CD4-positive, CD25-positive, alpha-beta regulatory T cell (primary cell): ENCODE data around the gene DAGLA. TPM values are rescaled to one million over a fixed set of nuclear protein-coding genes. Genes with fewer than 3 reads are reported as not detected.

Source experiments
- ATAC-seq, 2 donors: fragments of 150-1000 bp; cut with Tn5 transposase; one replicate each; pipeline ENCODE4 v1.10.0; 2021; ENCODE audit warnings: low read depth in 2 of 2, moderate number of reproducible peaks in 2 of 2, moderate library complexity in 1 of 2
- DNase-seq, 3 donors: peaks; one replicate each; pipeline versions ENCODE4 v3.0.0 to v3.0.0-alpha.2; 2012 to 2022; ENCODE audit warnings: mixed read lengths in 1 of 3
- H3K27ac ChIP-seq: one replicate; pipeline ENCODE4 v1.7.0; 2013; ENCODE audit warnings: mild to moderate bottlenecking, low read length; ENCODE audit not compliant: insufficient read depth, poor library complexity, severe bottlenecking
- H3K27me3 ChIP-seq: one replicate; pipeline ENCODE4 v1.7.0; 2013; ENCODE audit warnings: low read length; ENCODE audit not compliant: control insufficient read depth, insufficient read depth
- H3K36me3 ChIP-seq: one replicate; pipeline ENCODE4 v1.7.0; 2013; ENCODE audit warnings: mild to moderate bottlenecking, low read length, moderate library complexity; ENCODE audit not compliant: control insufficient read depth, insufficient read depth
- H3K4me1 ChIP-seq: 2 replicates; pipeline ENCODE4 v1.7.0; 2013; ENCODE audit warnings: mild to moderate bottlenecking, low read length; ENCODE audit not compliant: insufficient read depth, control insufficient read depth, poor library complexity, severe bottlenecking
- H3K4me3 ChIP-seq: one replicate; pipeline ENCODE4 v1.7.0; 2013; ENCODE audit warnings: low read depth, mild to moderate bottlenecking, low read length, moderate library complexity
- H3K9me3 ChIP-seq, 2 experiments: 1 replicate in 1 of 2; 2 replicates in 1 of 2; pipeline ENCODE4 v1.7.0; 2013; ENCODE audit warnings: low read length in 2 of 2, mild to moderate bottlenecking in 1 of 2, moderate library complexity in 1 of 2; ENCODE audit not compliant: control insufficient read depth in 2 of 2
- H3K27ac Mint-ChIP-seq, 3 donors: one replicate each; pipeline ENCODE4 v1.8.0; 2020 to 2022; ENCODE audit warnings: mild to moderate bottlenecking in 3 of 3, mixed read lengths in 3 of 3, moderate library complexity in 2 of 3
- H3K27me3 Mint-ChIP-seq: one replicate; pipeline ENCODE4 v1.8.0; 2022; ENCODE audit warnings: mild to moderate bottlenecking, mixed read lengths
- H3K36me3 Mint-ChIP-seq: one replicate; pipeline ENCODE4 v1.8.0; 2020; ENCODE audit warnings: mixed read lengths
- H3K4me1 Mint-ChIP-seq, 4 donors: one replicate each; pipeline ENCODE4 v1.8.0; 2020 to 2022; ENCODE audit warnings: mixed read lengths in 4 of 4, mild to moderate bottlenecking in 1 of 4
- H3K4me3 Mint-ChIP-seq, 4 donors: one replicate each; pipeline ENCODE4 v1.8.0; 2020 to 2022; ENCODE audit warnings: mild to moderate bottlenecking in 4 of 4, mixed read lengths in 4 of 4, moderate library complexity in 3 of 4
- H3K9me3 Mint-ChIP-seq, 7 donors: one replicate each; pipeline ENCODE4 v1.8.0; 2020 to 2022; ENCODE audit warnings: mixed read lengths in 7 of 7, mild to moderate bottlenecking in 3 of 7, moderate library complexity in 2 of 7
- polyA plus RNA-seq, 4 donors: library from polyadenylated mRNA; unstranded; fragments of 300-500 nt; fragmentation: Illumina TruSeq; gene quantifications; one replicate each; pipeline ENCODE4 v1.2.3, GENCODE V29; 2021
- total RNA-seq: library from RNA; stranded (reverse); gene quantifications from one replicate; pipeline ENCODE4 v1.2.3, GENCODE V29; 2022

Gene DAGLA
- total and polyA plus RNA-seq, 5 donors from 2014 or later = 0.08 to 0.94 (median 0.10) TPM; not detected in 2

DNA sequence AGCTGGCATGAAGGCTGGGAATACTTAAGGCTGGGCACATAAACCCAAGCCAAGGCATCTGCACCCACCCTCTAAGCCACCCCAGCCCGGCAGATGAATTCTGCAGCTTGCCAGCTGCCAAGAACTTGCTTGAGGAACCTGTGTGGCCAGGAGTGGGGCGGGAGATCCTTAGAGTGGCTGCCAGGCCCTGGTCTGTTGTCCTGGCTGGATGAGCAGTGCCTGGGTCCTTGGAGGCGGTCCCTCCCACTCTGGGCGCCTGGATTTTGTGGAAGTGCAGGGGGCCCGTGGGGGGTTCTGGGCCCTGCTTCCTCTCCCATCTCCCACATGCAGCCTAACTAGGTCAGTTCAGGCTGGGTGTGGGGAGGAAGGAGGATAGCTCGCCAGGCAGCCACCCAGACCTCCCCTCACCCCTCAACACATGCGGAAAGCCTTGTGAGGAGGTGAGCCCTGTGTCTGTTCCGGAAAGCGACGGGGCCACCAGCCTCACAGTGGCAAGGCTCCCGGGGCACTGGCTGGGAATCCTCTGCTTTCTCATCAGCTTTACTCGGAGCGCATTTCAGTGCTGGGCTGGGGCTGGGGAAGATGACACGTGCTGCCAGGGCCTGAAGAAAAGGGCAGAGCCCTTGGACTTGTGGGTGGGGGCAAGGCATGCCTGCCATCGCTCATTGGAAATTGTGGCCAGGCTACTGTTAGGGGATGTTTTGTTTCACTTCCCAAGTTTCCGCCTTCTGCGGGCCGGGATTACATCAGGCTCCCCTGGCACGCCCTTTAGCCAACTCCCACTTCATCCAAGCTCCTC lies 8.4 kb downstream of the DAGLA start:
- Histone ChIP-seq H3K36me3 (no peaks in the 10 kb centered on the region), H3K9me3 (no peaks in the 10 kb centered on the region), H3K4me1 (peaks cover 22% of the 10 kb centered on the region), H3K27ac (no peak overlapping the region), H3K4me3 (no peak overlapping the region), H3K27me3 (no peaks in the 10 kb centered on the region)
- ATAC-seq (no peak), DNase-seq (no peak)
- H3K9me3 Mint-ChIP-seq = peaks cover 0 to 2% (median 0%) of the 10 kb centered on the region in 7 donors
- no peak overlapping the region for H3K4me3 Mint-ChIP-seq
- H3K4me1 Mint-ChIP-seq = peaks cover 0 to 8% (median 0%) of the 10 kb centered on the region in 4 donors
- H3K27me3 Mint-ChIP-seq = peaks cover 22% of the 10 kb centered on the region
- H3K36me3 Mint-ChIP-seq = no peaks in the 10 kb centered on the region
- H3K27ac Mint-ChIP-seq = peak overlapping the region in 1 of 3 donors; percentile 77

DNA sequence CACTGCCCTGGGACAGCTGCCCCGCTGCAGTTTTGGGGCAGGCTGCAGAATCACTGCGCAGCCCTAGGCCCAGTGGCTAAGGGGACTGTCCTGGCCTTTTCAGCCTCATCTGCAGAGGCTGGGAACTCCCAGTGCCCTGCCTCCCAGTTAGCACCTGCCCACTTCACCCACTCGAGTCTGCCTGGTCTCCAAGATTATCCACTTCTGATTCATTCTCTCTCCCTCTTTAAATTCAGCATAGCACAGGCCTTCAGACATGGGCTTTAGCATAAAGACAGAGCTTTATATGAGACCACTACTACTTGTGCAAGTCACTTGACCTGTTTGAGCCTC lies 8.9 kb downstream of the DAGLA start:
- H3K27me3 Mint-ChIP-seq = peaks cover 24% of the 10 kb centered on the region
- Histone ChIP-seq H3K27ac (no peak overlapping the region), H3K4me3 (no peak overlapping the region), H3K27me3 (no peaks in the 10 kb centered on the region), H3K4me1 (peaks cover 16% of the 10 kb centered on the region), H3K9me3 (no peaks in the 10 kb centered on the region), H3K36me3 (no peaks in the 10 kb centered on the region)
- H3K27ac Mint-ChIP-seq = no peak overlapping the region
- no peak for DNase-seq
- peaks cover 0 to 2% (median 0%) of the 10 kb centered on the region in 7 donors for H3K9me3 Mint-ChIP-seq
- H3K36me3 Mint-ChIP-seq = no peaks in the 10 kb centered on the region
- H3K4me1 Mint-ChIP-seq = peaks cover 0 to 8% (median 0%) of the 10 kb centered on the region in 4 donors
- H3K4me3 Mint-ChIP-seq = peak overlapping the region in 1 of 4 donors; percentile 13
- no peak for ATAC-seq

DNA sequence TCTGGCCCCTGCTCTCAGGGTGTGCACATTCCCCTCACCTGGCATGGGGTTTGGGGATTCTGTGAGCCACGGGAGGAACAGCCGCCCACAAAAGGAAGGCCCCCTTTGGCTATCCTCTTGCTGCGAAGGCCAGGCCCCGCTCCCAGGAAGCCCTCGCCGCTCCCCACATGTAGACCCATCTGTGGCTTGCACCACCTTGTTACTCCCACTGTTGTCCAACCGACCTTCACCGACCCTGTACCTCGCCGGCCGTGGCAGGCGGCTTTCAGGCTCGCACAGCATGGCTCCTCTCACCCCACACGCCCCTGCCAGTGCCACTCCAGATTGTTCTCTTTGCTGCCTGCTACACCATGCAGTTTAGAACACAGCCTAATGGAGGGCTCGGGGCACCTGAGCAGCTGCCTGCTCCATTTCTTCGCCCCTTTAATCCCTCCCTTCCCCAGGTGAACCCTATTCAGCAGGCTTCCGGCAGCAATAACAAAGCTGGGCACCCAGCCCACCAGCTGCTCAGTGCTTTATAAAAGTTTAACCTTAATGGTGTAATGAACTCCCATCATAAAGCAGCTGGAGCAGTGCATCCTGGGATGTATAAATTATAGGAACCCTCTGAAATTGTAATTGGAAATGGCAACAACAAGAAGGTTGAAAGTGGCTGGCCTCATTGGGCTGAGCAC lies 10.7 kb downstream of the DAGLA start:
- Histone ChIP-seq H3K27me3 (no peaks in the 10 kb centered on the region), H3K4me1 (peaks cover 8% of the 10 kb centered on the region), H3K9me3 (no peaks in the 10 kb centered on the region), H3K4me3 (no peak overlapping the region), H3K36me3 (no peaks in the 10 kb centered on the region), H3K27ac (no peak overlapping the region)
- DNase-seq = no peak
- peaks cover 0 to 2% (median 0%) of the 10 kb centered on the region in 7 donors for H3K9me3 Mint-ChIP-seq
- H3K4me1 Mint-ChIP-seq = peaks cover 0 to 8% (median 3%) of the 10 kb centered on the region in 4 donors
- no peak overlapping the region for H3K4me3 Mint-ChIP-seq
- H3K36me3 Mint-ChIP-seq = no peaks in the 10 kb centered on the region
- no peak overlapping the region for H3K27ac Mint-ChIP-seq
- H3K27me3 Mint-ChIP-seq = peaks cover 18% of the 10 kb centered on the region
- no peak for ATAC-seq

DNA sequence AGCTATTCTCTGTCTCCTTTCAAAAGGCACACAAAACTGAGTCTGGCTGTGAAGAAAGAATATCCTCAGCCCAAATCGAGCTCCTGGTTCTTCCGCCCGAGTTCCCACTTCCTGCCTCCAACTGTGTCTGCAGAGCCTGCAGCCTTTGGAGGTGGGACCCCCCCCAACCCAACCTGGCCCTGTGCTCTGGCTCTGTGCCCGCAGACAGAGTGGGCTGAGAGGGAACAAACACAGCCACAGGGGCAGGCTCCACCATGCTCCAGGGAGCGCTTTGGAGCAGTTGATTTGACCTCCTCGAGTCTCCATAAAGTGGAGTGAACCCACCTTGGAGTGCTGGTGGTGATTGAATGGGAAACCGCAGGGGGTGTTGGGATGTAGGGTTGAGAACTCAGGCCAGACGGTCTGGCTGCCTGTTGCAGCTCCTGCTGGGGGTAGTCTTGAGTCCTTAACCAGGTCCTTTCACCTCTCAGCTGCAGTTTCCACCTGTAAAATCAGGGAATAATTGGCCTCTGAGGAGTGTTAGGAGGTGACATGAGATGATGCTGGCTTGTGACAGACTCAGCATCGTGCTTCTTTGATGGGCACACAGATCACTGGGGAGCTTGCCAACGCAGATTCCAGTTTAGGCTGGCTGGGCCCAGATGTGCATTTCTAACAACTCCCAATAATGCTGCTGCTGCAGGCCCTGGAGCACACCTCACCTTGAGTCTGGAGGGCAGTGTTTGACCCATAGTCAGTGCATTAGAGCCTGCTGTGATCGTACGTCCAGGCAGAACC lies 11.4 kb downstream of the DAGLA start:
- peaks cover 0 to 2% (median 0%) of the 10 kb centered on the region in 7 donors for H3K9me3 Mint-ChIP-seq
- H3K4me1 Mint-ChIP-seq = peaks cover 0 to 10% (median 6%) of the 10 kb centered on the region in 4 donors
- ATAC-seq (no peak), DNase-seq (no peak)
- no peaks in the 10 kb centered on the region for H3K27me3 ChIP-seq
- no peak overlapping the region for H3K27ac ChIP-seq
- H3K4me3 ChIP-seq = no peak overlapping the region
- no peaks in the 10 kb centered on the region for H3K9me3 ChIP-seq
- peaks cover 14% of the 10 kb centered on the region for H3K27me3 Mint-ChIP-seq
- H3K36me3 Mint-ChIP-seq = no peaks in the 10 kb centered on the region
- no peaks in the 10 kb centered on the region for H3K36me3 ChIP-seq
- H3K4me1 ChIP-seq = peaks cover 14% of the 10 kb centered on the region
- H3K27ac Mint-ChIP-seq = no peak overlapping the region
- H3K4me3 Mint-ChIP-seq = no peak overlapping the region

DNA sequence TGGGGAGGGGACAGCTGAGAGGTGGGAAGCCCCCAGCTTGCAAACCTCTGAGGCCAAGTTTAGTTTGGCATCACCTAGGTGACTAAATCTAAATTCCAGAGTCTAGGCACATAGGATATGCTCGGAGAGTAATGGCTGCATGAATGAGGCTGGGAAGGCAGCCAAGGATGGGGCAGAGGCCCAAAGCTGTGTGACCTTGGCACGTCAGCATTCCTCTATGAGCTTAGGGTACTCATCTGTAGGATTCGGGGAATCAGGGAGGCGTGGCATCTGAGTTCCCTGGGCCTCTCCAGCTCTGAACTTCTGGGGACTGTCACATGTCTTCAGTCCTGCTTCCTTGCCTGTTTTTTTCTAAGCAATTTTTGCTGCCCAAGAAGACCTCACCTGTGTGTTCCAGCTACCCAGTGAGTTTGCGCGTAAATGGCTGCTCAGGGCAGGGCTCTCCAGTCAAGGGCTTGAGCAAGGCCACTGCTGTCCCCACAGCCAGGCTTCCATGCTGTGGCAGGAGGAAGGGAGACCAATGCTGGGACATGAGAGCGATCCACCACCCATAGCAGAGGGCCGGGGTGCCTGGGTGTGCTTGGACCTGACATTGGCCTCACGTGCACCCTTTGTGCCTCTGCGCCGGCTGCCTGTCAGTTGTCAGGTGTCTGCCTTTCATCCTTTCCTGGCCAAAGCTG lies 13.9 kb downstream of the DAGLA start:
- Histone ChIP-seq H3K4me1 (peaks cover 16% of the 10 kb centered on the region), H3K4me3 (no peak overlapping the region), H3K36me3 (no peaks in the 10 kb centered on the region), H3K27me3 (no peaks in the 10 kb centered on the region), H3K9me3 (no peaks in the 10 kb centered on the region), H3K27ac (no peak overlapping the region)
- Mint-ChIP-seq H3K36me3 (no peaks in the 10 kb centered on the region), H3K4me1 (peaks cover 0 to 21% (median 7%) of the 10 kb centered on the region in 4 donors), H3K4me3 (no peak overlapping the region), H3K9me3 (no peaks in the 10 kb centered on the region), H3K27me3 (peaks cover 4% of the 10 kb centered on the region), H3K27ac (peak overlapping the region in 1 of 3 donors; percentile 55)
- ATAC-seq (no peak), DNase-seq (no peak)

- no peaks in the 10 kb centered on the region for H3K9me3 Mint-ChIP-seq
- H3K27ac ChIP-seq = no peak overlapping the region
- no peaks in the 10 kb centered on the region for H3K27me3 ChIP-seq
- peaks cover 0 to 21% (median 7%) of the 10 kb centered on the region in 4 donors for H3K4me1 Mint-ChIP-seq
- ATAC-seq (no peak), DNase-seq (no peak)
- H3K36me3 Mint-ChIP-seq = no peaks in the 10 kb centered on the region
- no peak overlapping the region for H3K4me3 ChIP-seq
- H3K27me3 Mint-ChIP-seq = peaks cover 4% of the 10 kb centered on the region
- H3K4me3 Mint-ChIP-seq = no peak overlapping the region
- no peaks in the 10 kb centered on the region for H3K9me3 ChIP-seq
- H3K36me3 ChIP-seq = no peaks in the 10 kb centered on the region
- H3K27ac Mint-ChIP-seq = no peak overlapping the region
- H3K4me1 ChIP-seq = peaks cover 16% of the 10 kb centered on the region
These were observed 14.4 kb downstream of the DAGLA start for GRCh38 chr11:61694602-61694939.

- no peaks in the 10 kb centered on the region for H3K36me3 Mint-ChIP-seq
- ATAC-seq = no peak
These were observed 14.9 kb downstream of the DAGLA start for GRCh38 chr11:61694946-61695706.

More at GRCh38 chr11:61694946-61695706, 14.9 kb downstream of the DAGLA start:
- Histone ChIP-seq H3K4me1 (peaks cover 16% of the 10 kb centered on the region), H3K9me3 (no peaks in the 10 kb centered on the region), H3K27me3 (no peaks in the 10 kb centered on the region), H3K4me3 (peak overlapping the region; percentile 13), H3K27ac (peak overlapping the region; percentile 57), H3K36me3 (no peaks in the 10 kb centered on the region)
- H3K9me3 Mint-ChIP-seq = no peaks in the 10 kb centered on the region
- H3K27ac Mint-ChIP-seq = peak overlapping the region in 2 of 3 donors; percentile 88 to 91
- H3K4me3 Mint-ChIP-seq = peak overlapping the region in 3 of 4 donors; percentile 70 to 86 (median 82)
- no peak for DNase-seq
- H3K4me1 Mint-ChIP-seq = peaks cover 0 to 21% (median 7%) of the 10 kb centered on the region in 4 donors
- H3K27me3 Mint-ChIP-seq = peaks cover 4% of the 10 kb centered on the region
